Measurements from ENCODE around the gene GRK5. TPM values are rescaled to one million over a fixed set of nuclear protein-coding genes. Genes with fewer than 3 reads are reported as not detected.

The GRK5 gene
- 10 to 100 TPM; 43.5 to 61.7 (median 48.9) TPM for total RNA-seq

DNA sequence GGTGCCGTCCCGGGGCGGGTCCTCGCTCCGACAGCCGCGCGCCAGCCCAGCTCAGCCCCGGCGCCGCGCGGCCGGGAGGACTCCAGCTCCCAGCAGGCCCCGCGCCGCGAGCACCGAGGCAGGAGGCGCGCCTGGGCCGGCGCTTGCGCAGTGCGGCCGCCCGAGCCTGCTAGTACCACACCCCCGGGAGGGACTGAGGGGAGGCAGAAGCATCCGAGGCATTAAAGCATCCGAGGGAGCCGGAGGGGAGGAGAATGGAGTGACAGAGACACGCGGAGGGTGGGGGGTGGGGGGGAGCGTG lies at the start of gene GRK5:
Gene GRK5 (plus strand): TSS at position 206 of the 301 bp plus-strand sequence. CDS start 347 bp downstream, outside the sequence.
- 0 to 1% methylated on average over 11 to 19 of the region's 34 CpGs for WGBS, 2 donors
- H3K36me3 ChIP-seq: no peaks in the 10 kb centered on the region
- H3K4me1 ChIP-seq: peaks cover 0 to 46% (median 15%) of the 10 kb centered on the region in 4 donors
- H3K27me3 ChIP-seq: no peaks in the 10 kb centered on the region
- no peaks in the 10 kb centered on the region for H3K9me3 ChIP-seq
- peak; percentile 90 to 93 for DNase-seq (ENCODE audit: low spot score in 2 of 2)
- peak; percentile 64 to 80 for TF ChIP-seq POLR2A (IDR thresholded peaks at IDR 0.05)
- TF ChIP-seq EP300 (IDR thresholded peaks at IDR 0.05): peak in 1 of 2 donors; percentile 88
- TF ChIP-seq, protein P1, sequence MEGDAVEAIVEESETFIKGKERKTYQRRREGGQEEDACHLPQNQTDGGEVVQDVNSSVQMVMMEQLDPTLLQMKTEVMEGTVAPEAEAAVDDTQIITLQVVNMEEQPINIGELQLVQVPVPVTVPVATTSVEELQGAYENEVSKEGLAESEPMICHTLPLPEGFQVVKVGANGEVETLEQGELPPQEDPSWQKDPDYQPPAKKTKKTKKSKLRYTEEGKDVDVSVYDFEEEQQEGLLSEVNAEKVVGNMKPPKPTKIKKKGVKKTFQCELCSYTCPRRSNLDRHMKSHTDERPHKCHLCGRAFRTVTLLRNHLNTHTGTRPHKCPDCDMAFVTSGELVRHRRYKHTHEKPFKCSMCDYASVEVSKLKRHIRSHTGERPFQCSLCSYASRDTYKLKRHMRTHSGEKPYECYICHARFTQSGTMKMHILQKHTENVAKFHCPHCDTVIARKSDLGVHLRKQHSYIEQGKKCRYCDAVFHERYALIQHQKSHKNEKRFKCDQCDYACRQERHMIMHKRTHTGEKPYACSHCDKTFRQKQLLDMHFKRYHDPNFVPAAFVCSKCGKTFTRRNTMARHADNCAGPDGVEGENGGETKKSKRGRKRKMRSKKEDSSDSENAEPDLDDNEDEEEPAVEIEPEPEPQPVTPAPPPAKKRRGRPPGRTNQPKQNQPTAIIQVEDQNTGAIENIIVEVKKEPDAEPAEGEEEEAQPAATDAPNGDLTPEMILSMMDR (IDR thresholded peaks at IDR 0.05): no peak
- H3K4me3 ChIP-seq: peak within 1 kb of the TSS; percentile 74 to 97 (median 86)
- peak within 1 kb of the TSS; percentile 97 to 99 (median 97) for H3K27ac ChIP-seq

DNA sequence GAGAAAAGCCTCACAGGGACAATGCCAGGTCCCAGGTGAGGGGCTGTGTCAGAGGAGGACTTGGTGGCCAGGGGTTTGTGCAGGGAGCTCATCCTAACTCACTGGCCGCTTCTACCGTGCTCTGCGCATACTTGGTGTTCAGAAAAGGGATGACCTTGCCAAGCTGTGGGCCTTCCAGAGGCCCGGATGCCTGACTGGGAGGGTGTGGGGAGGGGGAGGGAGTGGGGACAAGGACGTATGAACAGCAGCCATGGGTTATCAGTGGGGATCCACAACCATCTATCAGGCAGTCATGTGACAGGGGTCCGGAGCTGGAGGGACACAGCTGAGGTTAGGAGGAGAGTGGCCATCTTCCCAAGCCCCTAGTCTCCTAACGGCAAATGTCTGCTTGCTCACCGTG lies 48.0 kb upstream of the GRK5 start:
- no peak for TF ChIP-seq EP300 (IDR thresholded peaks at IDR 0.05)
- TF ChIP-seq, protein P1 (IDR thresholded peaks at IDR 0.05): no peak
- TF ChIP-seq POLR2A (IDR thresholded peaks at IDR 0.05): no peak
- Histone ChIP-seq H3K4me1 (peaks cover 0 to 7% (median 0%) of the 10 kb centered on the region in 4 donors), H3K9me3 (no peaks in the 10 kb centered on the region), H3K36me3 (peaks cover 0 to 74% (median 10%) of the 10 kb centered on the region in 3 donors), H3K27ac (no peak overlapping the region), H3K4me3 (no peak overlapping the region), H3K27me3 (no peaks in the 10 kb centered on the region)
- 77 to 81% methylated on average over 8 of the region's 8 CpGs for WGBS, 2 donors
- no peak for DNase-seq (ENCODE audit: low spot score in 2 of 2)

DNA sequence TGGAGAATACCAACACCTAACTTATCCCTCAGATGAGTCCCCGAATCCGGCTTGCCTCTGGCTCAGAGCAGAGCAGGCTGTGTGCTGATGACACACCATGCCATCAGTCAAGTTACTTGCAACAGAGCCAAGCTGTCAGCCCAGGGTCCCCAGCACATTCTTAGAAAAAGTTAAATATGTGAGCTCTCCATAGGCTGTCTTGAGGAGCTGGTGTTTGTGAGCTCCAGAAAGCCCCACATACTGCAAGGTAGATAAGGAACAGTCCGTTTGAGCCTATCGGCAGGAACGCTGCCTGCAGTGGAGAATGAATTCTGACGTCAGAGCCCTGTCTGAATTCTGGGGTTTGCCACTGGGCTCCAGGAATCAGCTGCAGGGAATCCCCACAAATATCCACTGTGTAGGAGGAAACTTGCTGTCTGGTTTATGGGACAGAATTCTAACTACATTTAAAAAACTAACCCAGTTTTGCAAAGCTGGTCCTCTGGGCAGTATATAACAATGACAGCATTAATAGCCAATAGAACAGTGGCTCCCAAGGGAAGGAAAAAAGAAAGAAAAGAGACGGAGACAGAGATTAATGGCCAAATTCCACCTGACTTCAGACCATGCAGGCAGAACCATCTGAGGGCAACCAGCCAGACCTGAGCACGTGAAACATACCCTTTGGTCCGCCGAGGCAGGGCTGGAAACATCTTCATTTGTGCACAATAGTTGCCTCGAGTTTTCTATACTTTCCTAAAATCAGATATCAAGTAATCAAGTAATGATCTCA lies 45.5 kb upstream of the GRK5 start:
- 55 to 59% methylated on average over 11 of the region's 11 CpGs for WGBS, 2 donors
- Histone ChIP-seq H3K27ac (no peak overlapping the region), H3K4me1 (peaks cover 0 to 26% (median 9%) of the 10 kb centered on the region in 4 donors), H3K27me3 (no peaks in the 10 kb centered on the region), H3K4me3 (no peak overlapping the region), H3K9me3 (no peaks in the 10 kb centered on the region), H3K36me3 (peaks cover 0 to 49% (median 0%) of the 10 kb centered on the region in 3 donors)
- TF ChIP-seq, protein P1 (IDR thresholded peaks at IDR 0.05): no peak
- TF ChIP-seq EP300 (IDR thresholded peaks at IDR 0.05) (no peak), POLR2A (IDR thresholded peaks at IDR 0.05) (no peak)
- DNase-seq (ENCODE audit: low spot score in 2 of 2): no peak

DNA sequence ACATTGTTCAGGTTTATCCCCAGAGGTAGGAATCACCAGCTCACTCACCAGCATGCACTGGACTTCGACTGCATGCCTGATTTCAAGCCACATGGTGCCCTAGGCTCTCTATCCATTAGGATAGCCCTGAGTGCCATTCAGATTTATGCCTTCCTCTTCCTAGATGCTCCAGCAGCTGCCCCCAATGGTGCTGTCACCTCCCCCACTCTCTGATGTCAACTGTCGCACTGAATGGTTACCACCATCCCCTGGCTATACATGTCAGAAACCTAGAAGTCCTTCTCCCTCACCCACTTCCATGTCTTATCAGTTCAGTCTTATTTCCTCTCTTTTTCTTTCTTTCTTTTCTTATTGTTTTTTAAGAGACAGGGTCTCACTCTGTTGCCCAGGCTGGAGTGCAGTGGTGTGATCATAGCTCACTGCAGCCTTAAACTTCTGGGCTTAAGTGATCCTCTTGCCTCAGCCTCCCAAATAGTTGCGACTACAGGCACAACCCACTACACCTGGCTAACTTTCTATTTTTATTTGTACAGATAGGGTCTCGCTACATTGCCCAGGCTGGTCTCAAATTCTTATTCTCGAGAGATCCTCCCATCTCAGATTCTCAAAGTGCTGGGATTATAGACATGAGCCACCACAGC lies 44.8 kb upstream of the GRK5 start:
- 85 to 89% methylated on average over 5 of the region's 5 CpGs for WGBS, 2 donors
- TF ChIP-seq EP300 (IDR thresholded peaks at IDR 0.05) (no peak), POLR2A (IDR thresholded peaks at IDR 0.05) (no peak)
- TF ChIP-seq, protein P1 (IDR thresholded peaks at IDR 0.05): no peak
- Histone ChIP-seq H3K27me3 (no peaks in the 10 kb centered on the region), H3K27ac (no peak overlapping the region), H3K9me3 (no peaks in the 10 kb centered on the region), H3K4me3 (no peak overlapping the region), H3K36me3 (peaks cover 0 to 43% (median 0%) of the 10 kb centered on the region in 3 donors), H3K4me1 (peaks cover 0 to 27% (median 9%) of the 10 kb centered on the region in 4 donors)
- DNase-seq (ENCODE audit: low spot score in 2 of 2): no peak

All from tibial nerve (tissue), 4 donors.